HG03521 (cell line): ENCODE results near the gene RNASE3.
A peak's percentile ranks its signal among the peaks of the same experiment; 100 is the strongest.
"Not testable (repeated sequence)": the region's sequence is repeated elsewhere in the genome, so short reads cannot be mapped to it uniquely, and the experiment has no call there.

ENCODE experiments used
- ATAC-seq: cut with Tn5 transposase; IDR thresholded peaks from one replicate; pipeline ENCODE4 v1.9.1; 2021; ENCODE audit warnings: mild to moderate bottlenecking, moderate library complexity; ENCODE audit not compliant: unreplicated experiment

The RNASE3 gene

DNA sequence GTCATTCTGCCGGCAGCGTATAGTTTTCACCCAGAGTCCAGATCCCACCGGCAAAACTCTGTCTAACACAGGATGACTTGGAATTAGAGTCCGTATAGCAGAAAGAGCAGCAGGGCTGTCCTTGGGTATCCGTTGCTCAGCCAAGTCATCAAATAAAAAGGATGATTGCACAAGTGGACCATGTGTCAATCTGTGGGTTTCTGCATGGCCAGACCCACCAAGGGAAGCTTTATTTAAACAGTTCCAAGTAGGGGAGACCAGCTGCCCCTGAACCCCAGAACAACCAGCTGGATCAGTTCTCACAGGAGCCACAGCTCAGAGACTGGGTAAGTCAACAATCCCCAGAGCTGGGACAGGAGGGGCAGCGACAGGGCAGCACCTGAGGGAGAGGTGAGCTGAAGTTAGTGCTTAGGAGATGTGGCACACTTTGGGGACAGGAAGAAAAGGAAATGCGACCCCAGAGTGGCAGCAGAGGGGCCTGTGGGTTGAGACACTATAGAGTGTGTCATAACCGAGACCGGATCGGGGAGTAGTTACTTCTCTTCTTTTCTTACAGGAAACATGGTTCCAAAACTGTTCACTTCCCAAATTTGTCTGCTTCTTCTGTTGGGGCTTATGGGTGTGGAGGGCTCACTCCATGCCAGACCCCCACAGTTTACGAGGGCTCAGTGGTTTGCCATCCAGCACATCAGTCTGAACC lies at the start of gene RNASE3:
RNASE3 (plus strand) TSS at position 260 of the 700 bp plus-strand sequence; CDS start at position 562, 302 bp downstream.
- ATAC-seq = not testable (repeated sequence)

DNA sequence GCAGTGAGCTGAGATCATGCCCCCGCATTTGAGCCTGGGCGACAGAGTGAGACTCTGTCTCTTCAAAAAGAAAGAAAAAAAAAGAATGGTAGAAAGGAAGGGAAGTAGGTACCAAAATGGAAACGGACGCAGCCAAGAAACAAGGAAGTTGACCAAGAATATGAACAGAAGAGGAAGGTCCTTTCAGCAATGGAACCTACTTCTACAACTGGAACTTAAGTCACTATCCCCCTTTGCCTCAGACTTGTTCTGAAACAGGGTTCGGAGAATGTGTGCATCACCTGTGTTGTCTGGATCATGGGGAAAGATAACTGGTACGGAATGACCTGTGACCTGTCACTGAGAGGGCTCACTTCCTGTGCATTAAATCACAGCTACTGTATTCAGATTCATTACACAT lies 44.6 kb upstream of the RNASE3 start:
- no peak for ATAC-seq

DNA sequence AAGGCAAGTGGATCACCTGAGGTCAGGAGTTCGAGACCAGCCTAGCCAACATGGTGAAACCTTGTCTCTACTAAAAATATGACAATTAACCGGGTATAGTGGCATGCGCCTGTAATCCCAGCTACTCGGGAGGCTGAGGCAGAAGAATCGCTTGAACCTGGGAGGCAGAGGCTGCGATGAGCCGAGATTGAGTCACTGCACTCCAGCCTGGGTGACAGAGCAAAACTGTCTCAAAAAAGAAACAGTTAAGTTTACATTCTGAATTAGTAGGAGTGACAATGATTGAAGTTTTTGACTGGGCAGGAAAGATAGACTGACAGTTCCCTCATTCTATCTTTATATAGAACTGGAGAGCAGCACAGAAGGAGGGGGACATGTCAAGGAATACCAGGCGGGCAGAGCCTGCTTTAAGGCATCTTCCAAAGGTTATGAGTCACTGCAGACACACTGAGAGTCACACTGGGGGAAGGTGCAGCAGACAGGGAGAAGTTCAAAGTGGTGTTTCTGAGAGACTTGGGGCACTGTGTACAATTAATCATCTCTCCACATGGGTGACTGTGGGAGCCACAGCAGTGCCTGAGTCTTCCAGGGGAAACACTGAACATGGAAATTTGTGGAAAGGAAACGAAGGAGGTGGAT lies 42.8 kb upstream of the RNASE3 start:
- ATAC-seq = no peak

DNA sequence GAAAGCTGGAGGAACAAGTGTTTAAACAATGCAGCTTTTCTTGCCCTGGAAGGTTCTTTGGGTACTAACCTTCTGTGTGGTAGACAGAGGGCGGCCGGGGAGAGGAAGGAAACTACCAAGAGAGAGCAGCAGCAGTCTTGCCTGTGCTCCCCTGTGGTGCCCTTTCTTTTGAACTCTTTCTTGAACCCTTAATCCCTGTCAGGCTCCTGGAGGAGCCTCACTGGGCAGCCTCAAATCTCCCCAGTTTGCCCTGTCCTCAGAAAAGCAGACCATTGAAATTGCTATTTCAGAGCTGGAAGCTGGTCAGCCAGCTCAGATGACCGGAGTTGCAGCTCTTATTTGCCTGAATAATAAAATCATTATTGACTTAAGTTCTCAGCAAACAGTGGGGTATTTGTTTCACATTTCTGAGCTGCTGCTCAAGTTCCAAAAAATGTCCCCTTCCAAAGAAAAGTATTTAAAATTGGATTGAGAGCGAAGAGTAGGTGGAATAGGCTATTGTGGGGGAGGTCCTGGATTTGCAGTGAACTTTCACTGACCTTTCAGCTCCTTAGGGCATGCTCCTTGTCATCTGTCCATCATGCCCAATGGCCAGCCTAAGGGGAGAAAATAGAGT lies 42.1 kb upstream of the RNASE3 start:
- ATAC-seq = no peak

DNA sequence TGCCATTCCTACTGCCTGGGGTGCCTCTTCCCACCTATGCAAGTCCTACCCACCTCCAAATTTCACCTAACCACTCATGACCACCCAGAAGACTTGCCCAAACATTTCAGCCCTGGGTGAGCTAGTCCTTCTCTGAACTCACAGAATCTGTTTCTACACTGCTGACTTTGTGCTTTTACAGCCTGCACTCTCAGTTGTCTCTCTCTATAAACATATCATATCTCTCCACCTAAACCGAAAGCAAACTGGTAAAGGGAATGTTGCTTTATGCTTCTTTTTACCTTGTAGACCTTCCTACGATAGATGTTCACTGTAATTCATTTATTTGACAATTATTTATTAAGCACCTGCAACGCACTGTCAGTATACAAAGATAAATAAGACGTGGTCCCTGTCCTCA lies 38.1 kb upstream of the RNASE3 start:
- ATAC-seq = no peak

DNA sequence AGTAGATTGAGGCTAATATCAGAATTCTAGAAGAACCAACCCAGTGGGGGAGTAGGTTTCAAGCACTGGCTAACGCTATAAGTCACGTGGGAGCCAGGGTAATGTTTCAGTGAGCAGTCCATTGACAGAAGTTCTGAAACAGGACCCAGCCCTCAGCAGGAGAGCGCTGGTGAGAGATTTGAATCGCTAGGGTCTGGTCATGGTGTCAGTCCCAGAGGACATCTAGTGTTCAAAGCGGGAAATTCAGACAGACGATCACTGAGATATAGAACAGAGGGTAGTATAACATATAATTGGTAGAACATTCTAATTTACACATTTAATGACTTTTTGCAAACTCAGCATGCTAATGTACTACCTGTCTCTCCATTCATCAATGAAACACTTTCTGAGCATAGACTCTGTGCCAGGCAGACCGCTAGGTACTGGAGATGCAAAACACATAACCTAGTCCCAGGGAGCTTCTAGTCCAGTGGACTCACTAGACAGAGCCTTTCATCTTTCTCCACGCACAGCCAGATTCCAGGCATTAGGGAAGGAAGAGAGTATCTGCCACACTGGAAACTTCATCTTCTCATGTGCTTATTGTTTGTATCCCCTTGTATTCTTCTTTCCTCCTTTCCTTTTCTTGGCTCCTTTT lies 35.4 kb upstream of the RNASE3 start:
- peak; percentile 84 for ATAC-seq

DNA sequence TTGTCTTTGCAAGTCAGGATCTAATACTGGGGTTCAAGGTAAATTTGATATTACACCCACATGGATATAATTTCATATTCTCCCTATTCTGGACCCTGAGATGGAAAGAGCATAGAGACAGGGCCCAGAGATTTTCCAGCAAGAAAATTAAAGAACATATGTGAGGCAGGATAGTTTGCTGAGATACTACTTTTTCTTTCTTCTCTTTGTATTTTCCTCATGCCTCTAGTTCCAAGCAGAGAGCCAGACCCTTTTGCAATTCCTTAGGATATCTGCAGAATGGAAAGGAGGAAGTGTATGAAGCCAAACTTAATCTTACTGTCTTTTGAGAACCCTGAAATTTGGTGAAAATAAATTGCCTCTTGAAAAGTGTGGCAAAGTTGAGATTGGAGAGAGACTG lies 34.0 kb upstream of the RNASE3 start:
- ATAC-seq = no peak

DNA sequence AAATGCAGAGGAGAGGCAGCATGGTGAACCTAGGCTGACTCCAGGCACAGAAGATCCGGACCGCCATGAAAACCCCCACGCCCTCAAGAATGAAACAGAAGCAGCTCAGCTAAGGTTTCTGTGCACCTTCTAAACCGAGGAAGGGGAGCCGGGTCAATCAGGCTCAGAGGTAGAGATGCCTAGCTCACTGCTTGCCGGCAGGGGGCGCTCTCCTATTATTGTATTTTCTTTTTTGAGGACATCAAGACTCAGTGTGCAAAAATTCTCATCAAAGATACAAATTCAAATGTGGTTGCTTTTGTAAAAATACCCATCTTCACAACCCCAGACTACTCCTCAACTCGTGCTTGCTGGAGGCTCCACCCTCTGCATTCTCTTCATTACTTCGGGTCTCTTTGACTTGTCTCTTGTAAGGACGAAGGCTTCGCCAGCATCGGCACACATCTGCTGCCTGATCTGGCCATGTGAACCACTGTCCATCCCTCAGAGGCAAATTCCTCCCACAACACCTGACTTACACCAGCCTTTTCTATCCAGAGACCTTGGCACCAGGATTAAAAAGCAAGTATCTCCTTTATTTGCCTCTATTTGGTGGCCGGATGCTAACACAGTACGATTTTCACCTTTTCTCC lies 33.4 kb upstream of the RNASE3 start:
- ATAC-seq = no peak

DNA sequence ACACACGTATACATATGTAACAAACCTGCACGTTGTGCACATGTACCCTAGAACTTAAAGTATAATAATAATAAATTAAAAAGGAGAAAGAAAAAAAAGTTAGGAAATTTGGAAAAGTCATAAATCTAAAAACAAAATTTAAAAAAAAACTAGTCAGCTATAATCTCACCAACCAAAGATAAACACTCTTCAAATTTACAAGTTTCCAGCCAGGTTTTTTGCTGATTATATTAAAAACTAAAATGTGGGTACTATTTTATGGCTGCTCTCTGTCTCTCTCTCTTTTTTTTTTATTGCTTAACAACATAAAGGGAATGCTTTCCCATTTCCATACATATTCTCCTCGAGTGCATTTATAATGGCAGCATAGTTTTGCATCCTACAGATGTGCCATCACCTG lies 25.0 kb upstream of the RNASE3 start:
- ATAC-seq = no peak

DNA sequence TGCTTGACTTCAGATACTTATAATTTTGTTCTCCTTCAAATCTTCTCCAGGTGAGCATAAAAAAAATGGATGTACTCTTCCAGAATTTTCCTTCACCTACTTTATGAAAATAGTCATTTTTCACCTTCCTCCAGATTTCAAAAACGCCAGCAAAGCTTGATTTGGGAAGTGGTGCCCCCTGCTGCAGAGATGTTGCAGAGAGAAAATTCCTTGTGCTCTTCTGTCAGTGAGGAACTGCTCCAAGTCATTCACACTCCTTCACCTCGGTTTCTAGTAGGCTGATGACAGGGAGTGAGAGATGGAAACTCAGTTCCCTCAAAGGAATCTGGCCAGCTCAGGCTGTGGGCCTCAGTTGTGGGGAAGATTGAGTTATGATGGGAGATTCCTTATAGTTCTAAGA lies 24.2 kb upstream of the RNASE3 start:
- ATAC-seq = no peak

DNA sequence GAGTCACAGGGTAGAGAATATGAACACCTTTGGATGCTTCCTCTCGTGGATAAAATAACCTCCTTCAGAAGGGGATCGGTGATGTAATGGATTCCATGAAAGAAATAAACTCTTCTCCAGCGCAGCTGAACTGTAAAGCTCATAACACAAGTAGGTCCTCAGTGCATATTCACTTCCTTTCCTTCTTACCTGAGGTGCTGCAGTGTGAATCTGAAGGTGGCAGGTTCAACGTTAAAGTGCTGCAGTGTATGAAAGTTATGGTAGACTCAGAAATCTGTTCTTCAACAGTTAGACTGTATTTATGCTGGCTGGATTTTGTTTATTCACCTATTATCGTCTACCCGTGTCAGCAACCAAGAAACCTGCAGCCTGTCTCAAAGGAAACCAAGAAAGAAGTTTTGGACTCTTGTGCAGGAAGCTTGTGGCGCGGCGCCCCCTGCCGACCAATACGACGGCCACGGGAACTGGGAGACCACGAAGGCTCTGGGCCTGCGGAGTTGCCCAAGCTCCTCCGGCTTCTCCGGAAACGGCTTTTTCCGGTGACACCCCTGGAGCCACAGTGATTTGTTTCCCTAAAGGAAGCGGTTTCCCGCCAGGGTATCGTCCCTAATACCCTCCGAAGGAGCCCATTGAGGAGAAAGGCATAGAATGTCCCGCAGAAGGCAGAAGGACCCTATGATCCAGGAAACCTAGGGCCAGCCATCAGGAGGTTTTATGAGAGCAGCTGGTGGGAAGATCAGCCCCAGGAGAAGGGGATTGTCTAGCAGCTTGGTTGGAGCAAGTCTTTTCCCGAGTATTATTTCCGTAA lies 17.6 kb upstream of the RNASE3 start:
- ATAC-seq = no peak

DNA sequence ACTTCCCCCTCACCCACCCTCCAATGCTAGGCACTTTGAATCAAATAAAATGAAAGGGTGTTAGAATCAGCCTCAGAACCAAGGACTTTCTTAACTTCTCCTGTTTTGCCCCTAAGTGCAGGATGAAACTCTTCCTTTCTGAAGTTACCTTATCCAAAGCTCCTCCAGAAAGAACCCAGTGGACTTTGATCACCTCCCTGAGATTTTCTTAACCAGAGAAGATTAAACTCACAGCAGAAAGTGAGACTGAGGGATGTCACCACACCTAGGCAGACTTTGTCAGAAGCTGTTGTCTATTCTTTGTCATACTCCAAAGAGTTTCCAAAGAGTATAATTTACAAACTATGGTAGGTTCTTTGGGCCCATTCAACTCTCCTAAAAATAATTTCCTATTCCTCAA lies 14.2 kb upstream of the RNASE3 start:
- ATAC-seq = no peak

DNA sequence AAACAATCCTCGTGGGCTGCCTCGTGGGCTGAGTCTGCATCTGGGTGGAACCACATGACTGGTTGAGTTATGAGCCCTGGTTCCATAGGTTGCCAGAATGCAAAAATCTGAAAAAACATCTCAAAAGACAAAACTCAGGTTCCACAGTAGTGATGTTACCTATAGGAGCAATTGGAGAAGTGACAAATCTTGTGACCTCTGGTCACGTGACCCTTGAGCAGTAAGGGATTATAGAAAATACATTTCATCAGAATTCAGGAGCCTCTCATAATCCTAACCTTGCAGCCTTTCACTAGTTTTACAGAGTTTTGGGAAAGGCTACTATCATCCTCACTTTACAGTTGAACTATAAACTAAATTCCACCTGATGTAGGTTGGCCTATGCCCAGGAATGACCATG lies 12.5 kb upstream of the RNASE3 start:
- ATAC-seq = no peak

DNA sequence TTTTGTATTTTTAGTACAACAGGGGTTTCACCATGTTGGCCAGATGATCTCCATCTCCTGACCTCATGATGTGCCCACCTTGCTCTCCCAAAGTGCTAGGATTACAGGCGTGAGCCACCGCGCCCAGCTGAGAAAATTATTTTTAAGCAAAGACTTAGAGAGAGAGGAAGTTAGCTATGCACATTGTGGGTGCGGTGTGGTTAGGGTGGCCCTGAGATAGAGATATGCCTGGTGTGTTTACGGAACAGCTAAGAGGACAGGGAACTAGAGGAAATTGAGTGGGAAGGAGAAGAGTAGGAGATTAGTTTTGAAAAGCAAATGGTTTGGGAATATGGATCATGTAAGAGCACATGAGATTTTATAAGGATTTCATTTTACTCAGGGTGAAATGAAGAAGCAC lies 10.0 kb upstream of the RNASE3 start:
- ATAC-seq = not testable (repeated sequence)

DNA sequence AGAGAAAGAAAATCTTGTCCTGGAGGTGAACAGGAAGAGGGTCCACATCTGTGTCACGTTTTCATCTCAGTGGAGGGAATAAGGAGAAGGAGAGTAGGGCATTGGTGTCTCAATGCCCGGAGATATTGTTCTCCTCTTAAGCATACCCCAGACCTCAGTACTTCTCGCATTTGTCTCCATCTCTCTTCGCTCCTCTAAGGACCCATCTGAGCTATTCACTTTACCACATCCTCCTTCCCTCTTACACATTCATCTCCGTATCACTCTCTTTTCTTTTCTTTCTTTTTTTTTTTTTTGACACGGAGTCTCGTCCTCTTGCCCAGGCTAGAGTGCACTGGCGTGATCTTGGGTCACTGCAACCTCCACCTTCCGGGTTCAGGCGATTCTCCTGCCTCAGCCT lies 8.4 kb upstream of the RNASE3 start:
- ATAC-seq = not testable (repeated sequence)

DNA sequence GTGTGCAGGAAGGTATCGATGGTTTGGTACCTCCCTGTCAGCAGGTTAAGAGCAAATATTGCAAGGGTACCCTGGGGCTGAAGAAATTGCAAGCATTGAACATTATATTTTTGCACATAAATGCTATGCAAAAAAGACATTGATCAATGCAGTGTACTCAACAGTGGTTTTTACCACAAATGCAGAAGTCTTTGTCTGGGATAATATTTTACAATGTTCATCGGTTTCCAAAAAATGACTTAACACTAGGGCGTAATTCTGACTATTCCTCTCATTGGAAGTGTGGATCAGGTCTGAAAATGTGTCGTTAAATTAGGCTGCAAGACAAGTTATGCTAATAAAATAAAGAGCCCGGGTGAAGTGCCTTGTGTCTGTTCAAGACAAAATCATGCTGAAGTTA lies 2.8 kb upstream of the RNASE3 start:
- ATAC-seq = not testable (repeated sequence)

DNA sequence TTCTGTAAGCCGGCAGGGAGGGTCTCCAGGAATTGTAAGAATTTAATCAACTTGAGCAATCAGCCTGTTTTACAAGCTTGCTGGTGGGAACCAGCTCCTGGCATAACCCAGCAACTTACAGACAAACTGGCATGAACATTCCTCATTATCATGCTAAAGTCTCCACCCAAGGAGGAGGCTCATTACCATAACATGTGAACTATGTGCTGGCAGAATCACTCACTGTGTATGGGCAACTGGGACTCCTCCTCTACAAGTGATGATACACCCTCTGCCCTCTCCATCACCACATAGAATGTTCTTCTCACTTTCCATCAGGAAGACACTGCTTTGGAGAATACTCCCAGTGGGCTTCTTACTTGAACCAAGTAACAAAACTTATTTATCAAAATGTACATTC lies 4.1 kb downstream of the RNASE3 start:
- ATAC-seq = not testable (repeated sequence)

DNA sequence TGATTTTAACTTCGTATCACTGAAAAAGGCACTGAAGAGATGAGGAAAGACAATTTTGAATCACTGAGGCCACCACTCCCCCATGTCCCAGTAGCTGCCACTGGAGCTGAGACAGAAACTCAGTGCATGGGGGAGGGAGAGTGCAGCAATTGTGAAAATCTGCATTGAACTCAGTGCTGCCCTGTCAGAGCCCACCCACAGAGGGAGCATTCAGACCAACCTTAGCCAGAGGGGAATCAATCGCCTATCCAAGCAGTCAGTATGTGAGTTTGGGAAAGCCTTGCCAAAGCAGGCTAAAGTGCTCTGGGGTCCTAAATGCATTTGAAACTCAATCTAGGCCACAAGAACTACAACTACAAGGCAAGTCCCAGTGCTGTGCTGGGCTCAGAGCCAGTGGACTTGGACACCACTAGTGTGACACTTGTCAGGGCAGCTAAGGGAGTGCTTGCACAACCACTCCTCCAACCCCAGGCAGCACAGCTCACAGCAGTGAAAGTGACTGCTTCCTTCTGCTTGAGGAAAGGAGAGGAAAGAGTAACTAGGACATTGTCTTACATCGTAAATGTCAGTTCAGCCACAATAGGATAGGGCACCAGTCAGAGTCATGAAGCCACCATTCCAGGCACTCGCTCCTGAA lies 13.3 kb downstream of the RNASE3 start:
- ATAC-seq = no peak

DNA sequence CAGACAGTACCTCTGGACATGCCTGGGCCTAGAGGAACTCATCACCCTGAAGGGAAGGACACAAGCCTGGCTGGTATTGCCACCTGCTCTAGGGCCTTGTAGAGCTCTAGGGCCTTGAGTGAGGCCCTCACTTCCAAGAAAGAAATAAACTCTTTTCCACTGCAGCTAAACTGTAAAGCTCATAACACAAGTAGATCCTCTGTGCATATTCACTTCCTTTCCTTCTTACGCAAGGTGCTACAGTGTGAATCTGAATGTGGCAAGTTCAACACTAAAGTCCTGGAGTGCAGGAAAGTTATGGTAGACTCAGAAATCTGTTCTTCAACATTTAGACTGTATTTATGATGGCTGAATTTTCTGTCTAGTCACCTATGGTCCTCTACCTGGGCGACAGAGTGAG lies 14.5 kb downstream of the RNASE3 start:
- no peak for ATAC-seq

DNA sequence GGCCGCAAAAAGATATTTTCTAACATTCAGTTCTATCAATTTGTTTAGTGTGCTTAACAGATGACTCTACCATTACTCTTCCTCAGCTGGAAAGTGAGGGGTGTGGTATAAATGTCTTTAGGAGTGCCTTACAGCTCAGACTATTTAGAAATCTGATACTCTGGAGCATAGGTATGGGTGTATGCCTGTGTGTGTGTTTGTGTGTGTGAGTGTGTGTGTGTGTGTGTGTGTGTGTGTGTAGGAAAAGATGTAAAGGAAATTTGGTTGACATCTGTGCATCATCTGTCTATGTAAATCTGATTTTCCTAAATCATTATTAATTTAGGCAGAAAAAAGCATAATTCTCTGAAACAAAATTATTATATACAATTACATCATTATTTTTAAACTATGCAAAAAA lies 16.0 kb downstream of the RNASE3 start:
- no peak for ATAC-seq
